Left ventricle myocardium inferior (tissue), 1 donor: ENCODE data around the gene CEND1. TPM values are rescaled to one million over a fixed set of nuclear protein-coding genes. Genes with fewer than 3 reads are reported as not detected.
"Not testable (repeated sequence)": the region's sequence is repeated elsewhere in the genome, so short reads cannot be mapped to it uniquely, and the experiment has no call there.

ENCODE experiments used
- DNase-seq: peaks from one replicate; pipeline ENCODE4 v3.0.0-alpha.2; 2020
- H3K27ac ChIP-seq: fragments of 200-600 bp; replicated peaks from 2 replicates; pipeline ENCODE4 v1.8.0; 2021
- H3K27me3 ChIP-seq: fragments of 200-600 bp; 2 replicates; pipeline ENCODE4 v1.8.0; 2021; ENCODE audit warnings: low read depth
- H3K36me3 ChIP-seq: fragments of 200-600 bp; 2 replicates; pipeline ENCODE4 v1.8.0; 2021
- H3K4me1 ChIP-seq: fragments of 200-600 bp; 2 replicates; pipeline ENCODE4 v1.8.0; 2021
- H3K4me3 ChIP-seq: fragments of 200-600 bp; 2 replicates; pipeline ENCODE4 v1.8.0; 2021; ENCODE audit warnings: mild to moderate bottlenecking, moderate library complexity
- H3K9me3 ChIP-seq: fragments of 200-600 bp; replicated peaks from 2 replicates; pipeline ENCODE4 v1.8.0; 2021
- CTCF ChIP-seq: fragments of 200-600 bp; IDR thresholded peaks from 2 replicates; pipeline ENCODE4 v1.8.0; 2021; ENCODE audit warnings: antibody characterized with exemption, mild to moderate bottlenecking, borderline replicate concordance
- intact Hi-C: fragments of 100-400 bp; cut with micrococcal nuclease; formaldehyde crosslinking; loops from one replicate; pipeline ENCODE4 v1.11.0; 2022
- total RNA-seq: library from RNA; stranded (reverse); fragmentation: NEBNext Ultra II Directional; extraction: Animal tissue kit (Norgen Biotek cat#: 25700); gene quantifications from one replicate; pipeline ENCODE4 v1.2.1, GENCODE V29; 2021
- donor health status: DM: no; HTN: yes; CAD: no; lungs with severe emphysema.

The CEND1 gene
- total RNA-seq, 1 donor from 2014 or later, result not detected

GRCh38 chr11:745428-745827 lies 44.5 kb downstream of the CEND1 start:
- peaks cover 38% of the 10 kb centered on the region for H3K4me1 ChIP-seq
- no peaks in the 10 kb centered on the region for H3K9me3 ChIP-seq
- DNase-seq, result no peak
- no peak overlapping the region for H3K27ac ChIP-seq
- H3K27me3 ChIP-seq, result no peaks in the 10 kb centered on the region
- no peaks in the 10 kb centered on the region for H3K36me3 ChIP-seq
- H3K4me3 ChIP-seq, result no peak overlapping the region
- intact Hi-C loops, result no loop called here
- TF ChIP-seq CTCF, result no peak

GRCh38 chr11:742571-743201 lies 47.2 kb downstream of the CEND1 start:
- H3K9me3 ChIP-seq, result no peaks in the 10 kb centered on the region
- H3K4me3 ChIP-seq, result no peak overlapping the region
- DNase-seq, result no peak
- no peak overlapping the region for H3K27ac ChIP-seq
- no peak for TF ChIP-seq CTCF
- no peaks in the 10 kb centered on the region for H3K36me3 ChIP-seq
- intact Hi-C loops, result no loop called here
- peaks cover 21% of the 10 kb centered on the region for H3K4me1 ChIP-seq
- H3K27me3 ChIP-seq, result no peaks in the 10 kb centered on the region

- intact Hi-C loops, result no loop called here
Measured at GRCh38 chr11:742156-742546, 47.7 kb downstream of the CEND1 start.

GRCh38 chr11:737899-738298 lies 52.0 kb downstream of the CEND1 start:
- H3K27ac ChIP-seq, H3K27me3 ChIP-seq, H3K36me3 ChIP-seq, H3K9me3 ChIP-seq, intact Hi-C loops, DNase-seq, H3K4me3 ChIP-seq: not testable (repeated sequence)
- H3K4me1 ChIP-seq, result peaks cover 11% of the 10 kb centered on the region

More at GRCh38 chr11:742156-742546, 47.7 kb downstream of the CEND1 start:
- no peak for DNase-seq
- H3K9me3 ChIP-seq, result no peaks in the 10 kb centered on the region
- no peaks in the 10 kb centered on the region for H3K27me3 ChIP-seq
- H3K27ac ChIP-seq, result no peak overlapping the region
- no peak for TF ChIP-seq CTCF
- no peak overlapping the region for H3K4me3 ChIP-seq
- H3K36me3 ChIP-seq, result no peaks in the 10 kb centered on the region
- H3K4me1 ChIP-seq, result peaks cover 21% of the 10 kb centered on the region

- Histone ChIP-seq H3K4me1 (peaks cover 11% of the 10 kb centered on the region), H3K27me3 (peaks cover 9% of the 10 kb centered on the region), H3K4me3 (no peak overlapping the region), H3K27ac (no peak overlapping the region), H3K9me3 (no peaks in the 10 kb centered on the region), H3K36me3 (no peaks in the 10 kb centered on the region)
- TF ChIP-seq CTCF, result no peak
- no peak for DNase-seq
- intact Hi-C loops, result no loop called here
Measured at GRCh38 chr11:737366-737765, 52.5 kb downstream of the CEND1 start.

Other genes starting within 250 kb of the CEND1 start
- gene LMNTD2, start 229.4 kb downstream of the CEND1 start, total RNA-seq, result 0.52 TPM
- gene RASSF7, start 229.1 kb downstream of the CEND1 start, total RNA-seq, result 4.5 TPM
- 17.7 TPM for gene PHRF1, start 213.6 kb downstream of the CEND1 start, total RNA-seq
- 10.3 TPM for gene IRF7, start 174.1 kb downstream of the CEND1 start, total RNA-seq
- gene CDHR5, start 165.1 kb downstream of the CEND1 start, total RNA-seq, result not detected
- not detected for gene SCT, start 162.9 kb downstream of the CEND1 start, total RNA-seq
- gene DRD4, start 152.8 kb downstream of the CEND1 start, total RNA-seq, result 0.22 TPM
- 18.1 TPM for gene DEAF1, start 94.9 kb downstream of the CEND1 start, total RNA-seq
- gene TMEM80, start 94.3 kb downstream of the CEND1 start, total RNA-seq, result 10.3 TPM
- gene EPS8L2, start 83.9 kb downstream of the CEND1 start, total RNA-seq, result 2.2 TPM
- 101 TPM for gene TALDO1, start 42.6 kb downstream of the CEND1 start, total RNA-seq
- gene GATD1, start 12.6 kb downstream of the CEND1 start, total RNA-seq, result 26.2 TPM
- gene SLC25A22, start 8.2 kb upstream of the CEND1 start, total RNA-seq, result 3.9 TPM
- gene PIDD1, start 15.1 kb upstream of the CEND1 start, total RNA-seq, result 7.1 TPM
- gene RPLP2, start 19.9 kb upstream of the CEND1 start, total RNA-seq, result 871 TPM
- 300 TPM for gene PNPLA2, start 28.8 kb upstream of the CEND1 start, total RNA-seq
- gene CRACR2B, start 37.8 kb upstream of the CEND1 start, total RNA-seq, result 23.2 TPM
- gene CD151, start 42.9 kb upstream of the CEND1 start, total RNA-seq, result 408 TPM
- 226 TPM for gene POLR2L, start 52.4 kb upstream of the CEND1 start, total RNA-seq
- gene TSPAN4, start 52.8 kb upstream of the CEND1 start, total RNA-seq, result 33.0 TPM
- 54.2 TPM for gene CHID1, start 120.7 kb upstream of the CEND1 start, total RNA-seq
- 41.4 TPM for gene AP2A2, start 135.8 kb upstream of the CEND1 start, total RNA-seq
- not detected for gene MUC6, start 246.6 kb upstream of the CEND1 start, total RNA-seq